Lower lobe of right lung (tissue), 2 donors: Measurements from ENCODE around the gene GNA12. TPM values are rescaled to one million over a fixed set of nuclear protein-coding genes. Genes with fewer than 3 reads are reported as not detected.
"Not testable (repeated sequence)": the region's sequence is repeated elsewhere in the genome, so short reads cannot be mapped to it uniquely, and the experiment has no call there.

Experiments
- ATAC-seq, 2 donors: fragments of 200-7000 bp; cut with Tn5 transposase; one replicate each; pipeline ENCODE4 v1.9.1; 2020 to 2022; ENCODE audit warnings: mild to moderate bottlenecking in 2 of 2, moderate library complexity in 2 of 2
- DNase-seq: peaks from one replicate; pipeline ENCODE4 v3.0.0-alpha.2; 2020
- H3K27ac ChIP-seq: fragments of 200-600 bp; one replicate; pipeline ENCODE4 v1.8.0; 2022
- H3K27me3 ChIP-seq: fragments of 200-600 bp; one replicate; pipeline ENCODE4 v1.8.0; 2022; ENCODE audit warnings: low read depth
- H3K36me3 ChIP-seq: fragments of 200-600 bp; one replicate; pipeline ENCODE4 v1.8.0; 2022; ENCODE audit warnings: mild to moderate bottlenecking
- H3K4me1 ChIP-seq: fragments of 200-600 bp; one replicate; pipeline ENCODE4 v1.8.0; 2022
- H3K4me3 ChIP-seq: fragments of 200-600 bp; one replicate; pipeline ENCODE4 v1.8.0; 2022; ENCODE audit warnings: mild to moderate bottlenecking
- H3K9me3 ChIP-seq: fragments of 200-600 bp; one replicate; pipeline ENCODE4 v1.8.0; 2022
- intact Hi-C: fragments of 100-400 bp; cut with DNase I; formaldehyde crosslinking; loops from one replicate; pipeline ENCODE4 v1.11.0; 2022
- total RNA-seq: library from RNA; stranded (reverse); fragmentation: NEBNext Ultra II Directional; extraction: Animal tissue kit (Norgen Biotek cat#: 25700); gene quantifications from one replicate; pipeline ENCODE4 v1.2.1, GENCODE V29; 2021
- TF ChIP-seq, protein P1 (sequence below): fragments of 200-600 bp; IDR thresholded peaks from one replicate; pipeline ENCODE4 v1.8.0; 2022; ENCODE audit warnings: antibody characterized with exemption, mild to moderate bottlenecking
- donor health status: DM: no; HTN: yes; CAD: no; lungs with severe emphysema.

GNA12 gene
- total RNA-seq, 1 donor from 2014 or later, result 41.6 TPM

DNA sequence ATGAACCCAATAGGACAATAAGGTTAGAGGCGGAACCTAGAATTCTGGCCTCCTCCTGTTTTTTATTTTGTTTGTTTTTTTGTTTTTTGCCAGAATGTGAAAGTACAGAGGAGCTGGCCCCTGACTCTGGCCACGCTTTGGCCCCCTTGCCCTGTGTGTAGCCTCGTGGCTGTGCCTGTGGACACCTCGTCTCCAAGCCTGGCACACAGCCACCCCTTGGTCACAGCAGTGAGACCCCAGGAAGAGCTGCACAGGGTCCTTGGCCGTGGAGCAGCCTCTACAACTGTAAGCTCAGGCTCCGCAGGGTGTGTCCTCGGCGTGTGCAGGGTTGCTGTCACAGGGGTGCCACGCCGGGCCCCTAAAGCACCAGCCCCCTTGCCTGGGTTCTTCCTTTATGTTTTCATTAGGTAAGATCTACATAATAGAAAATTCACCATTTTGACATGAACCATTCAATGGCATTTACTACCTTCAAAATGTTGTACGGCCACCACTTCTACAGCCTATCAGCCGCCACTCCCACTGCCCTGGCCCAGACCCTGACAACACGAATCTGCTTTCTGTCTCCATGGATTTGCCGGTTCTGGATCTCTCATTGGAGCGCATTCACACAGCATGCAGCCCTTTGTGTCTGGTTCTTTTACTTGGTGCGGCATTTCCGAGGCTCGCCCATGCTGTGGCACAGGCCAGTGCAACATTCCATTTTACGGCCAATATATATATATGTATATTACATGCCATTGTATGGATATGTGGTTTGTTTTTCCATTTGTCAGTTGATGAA, 105.2 kb downstream of the GNA12 start:
- Histone ChIP-seq H3K4me3 (no peak overlapping the region), H3K36me3 (no peaks in the 10 kb centered on the region), H3K27me3 (no peaks in the 10 kb centered on the region), H3K27ac (no peak overlapping the region), H3K9me3 (no peaks in the 10 kb centered on the region), H3K4me1 (peaks cover 27% of the 10 kb centered on the region)
- no peak for ATAC-seq
- intact Hi-C loops, result no loop called here
- TF ChIP-seq, protein P1, sequence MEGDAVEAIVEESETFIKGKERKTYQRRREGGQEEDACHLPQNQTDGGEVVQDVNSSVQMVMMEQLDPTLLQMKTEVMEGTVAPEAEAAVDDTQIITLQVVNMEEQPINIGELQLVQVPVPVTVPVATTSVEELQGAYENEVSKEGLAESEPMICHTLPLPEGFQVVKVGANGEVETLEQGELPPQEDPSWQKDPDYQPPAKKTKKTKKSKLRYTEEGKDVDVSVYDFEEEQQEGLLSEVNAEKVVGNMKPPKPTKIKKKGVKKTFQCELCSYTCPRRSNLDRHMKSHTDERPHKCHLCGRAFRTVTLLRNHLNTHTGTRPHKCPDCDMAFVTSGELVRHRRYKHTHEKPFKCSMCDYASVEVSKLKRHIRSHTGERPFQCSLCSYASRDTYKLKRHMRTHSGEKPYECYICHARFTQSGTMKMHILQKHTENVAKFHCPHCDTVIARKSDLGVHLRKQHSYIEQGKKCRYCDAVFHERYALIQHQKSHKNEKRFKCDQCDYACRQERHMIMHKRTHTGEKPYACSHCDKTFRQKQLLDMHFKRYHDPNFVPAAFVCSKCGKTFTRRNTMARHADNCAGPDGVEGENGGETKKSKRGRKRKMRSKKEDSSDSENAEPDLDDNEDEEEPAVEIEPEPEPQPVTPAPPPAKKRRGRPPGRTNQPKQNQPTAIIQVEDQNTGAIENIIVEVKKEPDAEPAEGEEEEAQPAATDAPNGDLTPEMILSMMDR, result no peak
- no peak for DNase-seq

DNA sequence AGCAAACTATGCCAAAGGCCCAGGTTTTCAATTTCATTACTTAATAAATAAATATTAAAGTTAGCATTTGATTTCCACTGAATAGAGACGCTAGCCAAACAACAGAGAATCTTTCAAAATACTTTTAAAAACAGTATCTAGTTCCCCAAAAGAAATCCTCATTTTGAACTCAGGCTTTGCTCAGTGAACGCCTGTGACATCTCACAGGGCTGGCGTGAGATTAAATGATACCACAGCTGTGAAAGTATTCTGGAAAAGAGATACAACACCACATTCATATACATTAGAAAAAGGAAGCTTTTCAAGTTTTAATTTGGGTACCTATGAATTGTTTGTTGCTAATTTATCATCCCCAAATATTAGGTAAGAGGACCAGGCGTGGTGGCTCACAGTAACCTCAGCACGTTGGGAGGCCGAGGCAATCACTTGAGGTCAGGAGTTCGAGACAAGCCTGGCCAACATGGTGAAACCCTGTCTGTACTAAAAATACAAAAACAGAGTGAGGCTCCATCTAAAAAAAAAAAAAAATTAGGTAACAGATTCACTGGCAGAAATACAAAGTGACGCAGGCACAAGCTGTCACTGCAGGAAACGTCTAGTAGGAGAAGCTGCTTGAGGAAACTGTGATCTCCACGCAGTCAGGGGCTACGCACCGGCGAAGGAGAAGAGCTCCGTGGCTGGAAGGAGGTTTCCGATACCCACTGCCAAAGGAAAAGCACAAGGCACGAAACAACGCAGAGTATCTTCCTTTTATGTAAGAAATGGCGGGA, 106.2 kb downstream of the GNA12 start:
- H3K4me1 ChIP-seq, result peaks cover 35% of the 10 kb centered on the region
- no peaks in the 10 kb centered on the region for H3K27me3 ChIP-seq
- ATAC-seq (peak; percentile 22 to 44), DNase-seq (no peak)
- H3K4me3 ChIP-seq, result no peak overlapping the region
- TF ChIP-seq, protein P1, result no peak
- no peak overlapping the region for H3K27ac ChIP-seq
- H3K9me3 ChIP-seq, result no peaks in the 10 kb centered on the region
- H3K36me3 ChIP-seq, result no peaks in the 10 kb centered on the region
- intact Hi-C loops, result no loop called here

DNA sequence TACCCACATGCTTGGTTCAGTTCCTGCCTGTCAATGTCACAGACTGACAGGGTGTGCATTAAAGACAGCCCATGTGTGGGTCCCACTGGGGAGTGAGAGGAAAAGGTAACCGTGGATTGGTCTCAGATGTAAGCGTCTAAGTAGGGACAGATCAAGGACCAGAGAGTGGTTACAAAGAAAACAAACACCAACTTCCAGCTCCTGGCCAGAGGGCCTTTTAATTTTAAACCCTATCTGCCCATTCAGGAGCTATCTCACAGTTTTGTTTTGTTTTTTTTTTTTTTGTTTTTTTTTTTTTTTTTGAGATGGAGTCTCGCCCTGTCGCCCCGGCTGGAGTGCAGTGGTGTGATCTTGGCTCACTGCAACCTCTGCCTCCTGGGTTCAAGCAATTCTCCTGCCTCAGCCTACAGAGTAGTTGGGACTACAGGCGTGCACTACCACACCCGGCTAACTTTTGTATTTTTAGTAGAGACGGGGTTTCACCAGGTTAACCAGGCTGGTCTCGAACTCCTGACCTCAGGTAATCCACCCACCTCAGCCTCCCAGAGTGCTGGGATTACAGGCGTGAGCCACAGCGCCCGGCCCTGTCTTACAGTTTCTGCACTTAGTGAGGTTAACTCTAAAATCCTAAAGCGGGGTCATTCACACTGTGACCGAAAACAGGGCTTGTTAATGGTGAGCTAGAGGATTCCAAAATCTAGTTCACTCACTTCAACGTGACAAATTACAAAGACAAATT, 106.9 kb downstream of the GNA12 start:
- not testable (repeated sequence) for H3K27ac ChIP-seq

DNA sequence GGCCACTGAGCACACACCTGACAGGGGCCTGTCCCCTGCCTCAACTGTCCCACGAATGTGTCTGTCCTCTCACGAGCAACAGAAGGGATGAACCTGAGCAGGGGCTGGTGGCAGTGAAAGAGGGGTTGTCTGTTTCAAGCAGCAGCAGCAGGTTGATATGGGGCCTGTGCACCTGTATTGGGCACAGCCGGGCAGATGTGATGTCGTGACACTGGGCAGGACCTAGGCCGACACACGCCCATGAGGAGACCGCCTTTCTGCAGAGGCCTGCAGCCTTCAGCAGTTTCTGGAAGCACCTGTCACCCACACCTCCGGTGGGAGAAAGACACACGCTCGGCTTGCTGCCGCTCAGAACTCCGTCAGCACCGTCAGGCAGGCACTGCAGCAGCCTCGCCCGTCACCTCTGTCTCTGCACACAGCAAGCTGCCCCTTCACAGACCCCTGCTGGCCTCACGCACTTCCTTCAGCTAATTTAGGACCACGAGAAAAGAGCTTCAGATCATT, 107.6 kb downstream of the GNA12 start:
- H3K4me1 ChIP-seq, result peaks cover 35% of the 10 kb centered on the region
- TF ChIP-seq, protein P1, result no peak
- intact Hi-C loops, result no loop called here

More for the DNA sequence above, 106.9 kb downstream of the GNA12 start:
- H3K9me3 ChIP-seq, ATAC-seq, intact Hi-C loops, DNase-seq, H3K4me3 ChIP-seq, H3K36me3 ChIP-seq, H3K27me3 ChIP-seq: not testable (repeated sequence)
- peaks cover 35% of the 10 kb centered on the region for H3K4me1 ChIP-seq

DNA sequence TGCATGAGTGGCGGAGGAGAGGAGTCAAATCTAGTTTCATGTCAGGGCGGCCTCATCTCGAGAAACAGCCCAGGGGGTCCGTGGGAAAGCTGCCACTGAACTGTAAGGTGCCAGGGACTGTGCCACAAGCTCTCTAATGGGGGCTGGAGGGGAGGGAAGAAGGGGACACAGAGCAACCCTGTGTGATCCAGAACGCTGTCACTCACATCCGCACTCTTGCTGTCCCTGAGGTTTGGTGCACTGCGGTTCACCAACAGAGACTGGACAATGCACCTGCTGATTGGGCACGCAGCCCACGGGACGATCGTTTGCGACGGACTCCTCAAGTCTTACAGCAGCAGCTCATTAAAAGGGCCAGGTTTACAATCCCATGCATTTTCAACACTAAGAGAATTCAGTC, 108.4 kb downstream of the GNA12 start:
- TF ChIP-seq, protein P1, result no peak
- H3K9me3 ChIP-seq, result no peaks in the 10 kb centered on the region
- intact Hi-C loops, result no loop called here
- no peaks in the 10 kb centered on the region for H3K27me3 ChIP-seq
- peaks cover 6% of the 10 kb centered on the region for H3K36me3 ChIP-seq
- peaks cover 35% of the 10 kb centered on the region for H3K4me1 ChIP-seq
- H3K27ac ChIP-seq, result no peak overlapping the region
- no peak for DNase-seq
- no peak for ATAC-seq
- H3K4me3 ChIP-seq, result no peak overlapping the region

More for the DNA sequence above, 107.6 kb downstream of the GNA12 start:
- ATAC-seq (no peak), DNase-seq (no peak)
- Histone ChIP-seq H3K27me3 (no peaks in the 10 kb centered on the region), H3K36me3 (no peaks in the 10 kb centered on the region), H3K27ac (no peak overlapping the region), H3K9me3 (no peaks in the 10 kb centered on the region), H3K4me3 (no peak overlapping the region)
